MCF 10A (cell line): ENCODE results near the gene NLRP9. TPM values are rescaled to one million over a fixed set of nuclear protein-coding genes. Genes with fewer than 3 reads are reported as not detected.

Experiments
- BruUV-seq: library from RNA; stranded (reverse); fragments of 400-500 nt; replicated peaks from 2 replicates; lab custom pipeline; 2021; lab: Mats Ljungman, UMichigan
- CTCF ChIA-PET: fragments of 300-600 bp; sonication (Branson Sonifier 250); formaldehyde crosslinking; extraction: SDS; loops from one replicate; lab custom pipeline; 2021; ENCODE audit warnings: antibody characterized with exemption, inconsistent platforms; lab: Yijun Ruan, JAX
- POLR2A ChIA-PET: fragments of 300-600, 350-650 bp; sonication (Branson Sonifier 250); formaldehyde crosslinking; extraction: SDS; loops from one replicate; lab custom pipeline; 2020; ENCODE audit warnings: antibody characterized with exemption, inconsistent platforms; lab: Yijun Ruan, JAX
- DNase-seq: peaks from one replicate; pipeline ENCODE4 v3.0.0-alpha.2; 2018; ENCODE audit not compliant: unreplicated experiment
- H3K27ac Mint-ChIP-seq: one replicate; pipeline ENCODE4 v1.8.0; 2022; ENCODE audit warnings: mild to moderate bottlenecking, low read depth, mixed read lengths; ENCODE audit not compliant: unreplicated experiment
- H3K27me3 Mint-ChIP-seq: one replicate; pipeline ENCODE4 v1.8.0; 2022; ENCODE audit warnings: mixed read lengths; ENCODE audit not compliant: insufficient read depth, unreplicated experiment
- H3K36me3 Mint-ChIP-seq: one replicate; pipeline ENCODE4 v1.8.0; 2022; ENCODE audit warnings: mild to moderate bottlenecking, moderate library complexity, mixed read lengths; ENCODE audit not compliant: insufficient read depth, unreplicated experiment
- H3K4me1 Mint-ChIP-seq: one replicate; pipeline ENCODE4 v1.8.0; 2022; ENCODE audit warnings: mixed read lengths; ENCODE audit not compliant: insufficient read depth, unreplicated experiment
- H3K4me3 Mint-ChIP-seq: one replicate; pipeline ENCODE4 v1.8.0; 2022; ENCODE audit warnings: mild to moderate bottlenecking, moderate library complexity, mixed read lengths; ENCODE audit not compliant: unreplicated experiment
- H3K9me3 Mint-ChIP-seq: one replicate; pipeline ENCODE4 v1.8.0; 2022; ENCODE audit warnings: mixed read lengths; ENCODE audit not compliant: unreplicated experiment
- CTCF ChIP-seq: fragments of 200-600 bp; IDR thresholded peaks from one replicate; pipeline ENCODE4 v1.8.0; 2022; ENCODE audit warnings: antibody characterized with exemption, mild to moderate bottlenecking; ENCODE audit not compliant: unreplicated experiment
- intact Hi-C: fragments of 100-400 bp; cut with micrococcal nuclease; formaldehyde crosslinking; loops from 2 replicates; pipeline ENCODE4 v1.14.1; 2022
- total RNA-seq: library from RNA; stranded (reverse); gene quantifications from 2 replicates; pipeline ENCODE4 v1.2.3, GENCODE V29; 2022

Gene NLRP9
- total RNA-seq, 1 experiment from 2014 or later = not detected

DNA sequence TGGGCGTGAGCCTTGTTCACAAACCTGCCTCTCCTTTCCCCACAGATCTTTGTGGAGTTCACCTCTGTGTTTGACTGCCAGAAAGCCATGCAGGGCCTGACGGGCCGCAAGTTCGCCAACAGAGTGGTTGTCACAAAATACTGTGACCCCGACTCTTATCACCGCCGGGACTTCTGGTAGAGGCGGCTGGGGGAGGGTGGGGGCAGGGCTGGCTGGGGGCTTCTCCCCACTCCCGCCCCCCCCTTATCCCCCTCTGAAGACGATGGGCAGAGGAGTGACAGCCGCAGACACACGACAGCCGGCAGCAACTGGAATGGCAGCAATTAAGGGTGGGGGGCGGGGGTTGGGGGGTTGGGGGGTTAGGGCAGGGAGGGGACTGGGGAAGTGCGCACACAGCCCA lies 64.3 kb downstream of the NLRP9 start:
- H3K9me3 Mint-ChIP-seq = no peaks in the 10 kb centered on the region
- no peaks in the 10 kb centered on the region for H3K27me3 Mint-ChIP-seq
- CTCF ChIA-PET = interaction anchor here (0.6 to 1.0 kb wide), 5 partner anchors 9 to 205 kb away, joined by 3 to 4 read pairs (median 3); no protein-coding TSS in a partner anchor
- DNase-seq = no peak
- no peak for TF ChIP-seq CTCF
- intact Hi-C loops = no loop called here
- H3K4me1 Mint-ChIP-seq = peaks cover 30% of the 10 kb centered on the region
- peaks cover 62% of the 10 kb centered on the region for H3K36me3 Mint-ChIP-seq
- H3K27ac Mint-ChIP-seq = peak overlapping the region; percentile 85
- H3K4me3 Mint-ChIP-seq = no peak overlapping the region
- no TSS peak for BruUV-seq
- POLR2A ChIA-PET = interaction anchor here (1.0 to 1.2 kb wide), 3 partner anchors 17 to 19 kb away, joined by 3 to 9 read pairs (median 6); partner anchors contain the start of gene U2AF2

- ChIA-PET POLR2A (interaction anchor here (0.8 to 1.2 kb wide), 3 partner anchors 17 to 39 kb away, joined by 3 to 9 read pairs (median 3); partner anchors contain the start of gene U2AF2), CTCF (interaction anchor here (0.6 to 1.0 kb wide), 6 partner anchors 9 to 478 kb away, joined by 3 to 4 read pairs (median 3); no protein-coding TSS in a partner anchor)
- H3K27ac Mint-ChIP-seq = no peak overlapping the region
- H3K4me3 Mint-ChIP-seq = no peak overlapping the region
- no TSS peak for BruUV-seq
- no peaks in the 10 kb centered on the region for H3K9me3 Mint-ChIP-seq
- H3K4me1 Mint-ChIP-seq = peaks cover 30% of the 10 kb centered on the region
- intact Hi-C loops = no loop called here
- DNase-seq = no peak
- H3K27me3 Mint-ChIP-seq = no peaks in the 10 kb centered on the region
- TF ChIP-seq CTCF = no peak
- peaks cover 62% of the 10 kb centered on the region for H3K36me3 Mint-ChIP-seq
Observed at GRCh38 chr19:55673465-55673864, 64.7 kb downstream of the NLRP9 start.

GRCh38 chr19:55672418-55672817 lies 65.8 kb downstream of the NLRP9 start:
- ChIA-PET POLR2A (interaction anchor here (0.6 to 2.8 kb wide), 4 partner anchors 10 to 1804 kb away, joined by 3 to 12 read pairs (median 3); no protein-coding TSS in a partner anchor), CTCF (interaction anchor here (0.7 to 1.9 kb wide), 3 partner anchors 15 to 1355 kb away, joined by 3 to 18 read pairs (median 4); no protein-coding TSS in a partner anchor)
- Mint-ChIP-seq H3K27me3 (no peaks in the 10 kb centered on the region), H3K4me1 (peaks cover 24% of the 10 kb centered on the region), H3K9me3 (no peaks in the 10 kb centered on the region), H3K36me3 (peaks cover 63% of the 10 kb centered on the region), H3K27ac (no peak overlapping the region), H3K4me3 (no peak overlapping the region)
- DNase-seq = no peak
- TF ChIP-seq CTCF = no peak
- intact Hi-C loops = no loop called here
- no TSS peak for BruUV-seq

GRCh38 chr19:55671054-55671378 lies 67.2 kb downstream of the NLRP9 start:
- peaks cover 75% of the 10 kb centered on the region for H3K36me3 Mint-ChIP-seq
- ChIA-PET CTCF (interaction anchor here (0.5 to 1.9 kb wide), 11 partner anchors 8 to 987 kb away, joined by 3 to 18 read pairs (median 3); partner anchors contain the start of gene U2AF2), POLR2A (interaction anchor here (0.6 to 2.8 kb wide), 4 partner anchors 9 to 1238 kb away, joined by 3 to 12 read pairs (median 3); no protein-coding TSS in a partner anchor)
- no peak overlapping the region for H3K4me3 Mint-ChIP-seq
- H3K4me1 Mint-ChIP-seq = peaks cover 16% of the 10 kb centered on the region
- no peaks in the 10 kb centered on the region for H3K9me3 Mint-ChIP-seq
- H3K27ac Mint-ChIP-seq = no peak overlapping the region
- no peak for TF ChIP-seq CTCF
- intact Hi-C loops = no loop called here
- no peak for DNase-seq
- BruUV-seq = no TSS peak
- no peaks in the 10 kb centered on the region for H3K27me3 Mint-ChIP-seq
